EL (cell line): ENCODE results near the gene ZNF653.

Source experiments
- DNase-seq: peaks from one replicate; pipeline ENCODE4 v3.0.0-alpha.2; 2016

ZNF653 gene, protein sequence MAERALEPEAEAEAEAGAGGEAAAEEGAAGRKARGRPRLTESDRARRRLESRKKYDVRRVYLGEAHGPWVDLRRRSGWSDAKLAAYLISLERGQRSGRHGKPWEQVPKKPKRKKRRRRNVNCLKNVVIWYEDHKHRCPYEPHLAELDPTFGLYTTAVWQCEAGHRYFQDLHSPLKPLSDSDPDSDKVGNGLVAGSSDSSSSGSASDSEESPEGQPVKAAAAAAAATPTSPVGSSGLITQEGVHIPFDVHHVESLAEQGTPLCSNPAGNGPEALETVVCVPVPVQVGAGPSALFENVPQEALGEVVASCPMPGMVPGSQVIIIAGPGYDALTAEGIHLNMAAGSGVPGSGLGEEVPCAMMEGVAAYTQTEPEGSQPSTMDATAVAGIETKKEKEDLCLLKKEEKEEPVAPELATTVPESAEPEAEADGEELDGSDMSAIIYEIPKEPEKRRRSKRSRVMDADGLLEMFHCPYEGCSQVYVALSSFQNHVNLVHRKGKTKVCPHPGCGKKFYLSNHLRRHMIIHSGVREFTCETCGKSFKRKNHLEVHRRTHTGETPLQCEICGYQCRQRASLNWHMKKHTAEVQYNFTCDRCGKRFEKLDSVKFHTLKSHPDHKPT

DNA sequence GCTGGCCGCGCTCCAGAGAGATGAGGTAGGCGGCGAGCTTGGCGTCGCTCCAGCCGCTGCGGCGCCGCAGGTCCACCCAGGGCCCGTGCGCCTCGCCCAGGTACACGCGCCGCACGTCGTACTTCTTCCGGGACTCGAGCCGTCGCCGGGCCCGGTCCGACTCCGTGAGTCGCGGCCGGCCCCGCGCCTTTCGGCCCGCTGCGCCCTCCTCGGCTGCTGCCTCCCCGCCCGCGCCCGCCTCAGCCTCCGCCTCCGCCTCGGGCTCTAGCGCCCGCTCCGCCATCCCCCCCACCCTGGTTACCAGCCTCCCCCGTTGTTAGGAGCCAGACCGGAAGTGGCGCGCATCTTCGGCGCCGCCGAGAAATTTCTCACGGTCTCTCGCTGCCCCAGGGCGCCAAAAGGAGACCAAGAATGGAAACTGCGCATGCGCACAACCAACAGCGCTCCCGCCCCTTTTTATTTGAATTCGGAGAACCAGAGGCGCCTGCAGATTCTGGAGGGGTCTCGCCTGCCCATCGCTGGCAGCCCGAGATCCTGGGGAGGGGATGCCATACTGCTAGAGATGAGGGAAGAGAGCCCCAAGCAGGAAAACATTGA is at the start of gene ZNF653:
ZNF653 (minus strand) TSS at position 336 of the 597 bp plus-strand sequence; CDS start at position 283, 53 bp downstream.
- DNase-seq = peak; percentile 97

DNA sequence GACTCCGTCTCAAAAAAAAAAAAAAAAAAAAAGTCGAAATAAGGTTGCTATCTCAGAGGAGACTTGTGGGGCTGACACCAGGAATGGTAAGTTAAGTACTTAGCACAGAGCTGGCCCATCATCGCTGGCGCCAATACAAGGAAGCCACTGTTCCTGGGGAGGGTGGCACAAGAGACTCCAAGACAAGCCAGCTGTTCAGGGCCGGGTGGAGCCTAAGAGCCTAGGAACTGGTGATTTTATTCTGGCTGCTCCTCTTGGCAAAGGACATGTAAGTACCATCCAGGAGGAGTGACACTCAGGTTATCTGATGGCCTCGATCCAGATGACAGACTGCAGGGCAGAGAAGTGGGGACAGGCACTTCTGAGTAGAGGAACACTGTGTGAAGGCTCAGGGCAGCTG is 49.6 kb upstream of the ZNF653 start:
- no peak for DNase-seq

DNA sequence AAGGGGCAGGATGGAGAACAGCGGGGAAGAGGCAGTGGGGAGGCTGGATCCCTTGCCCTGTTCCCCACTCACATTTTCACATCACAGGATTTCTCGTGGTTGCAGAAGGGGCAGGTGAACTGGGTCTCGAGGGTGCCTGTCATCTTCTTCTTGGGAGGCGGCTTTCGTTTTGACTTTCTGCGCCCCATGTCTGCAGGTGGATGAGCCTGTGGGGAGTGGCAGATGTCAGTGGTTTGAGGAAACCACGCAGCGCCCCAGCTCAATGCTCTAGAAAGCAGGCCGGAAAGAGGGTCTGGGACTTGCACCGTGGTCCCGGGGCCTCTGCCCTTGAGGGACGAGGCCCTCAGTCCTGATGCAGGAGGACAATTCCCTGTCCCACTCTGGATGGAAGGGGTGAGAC is 48.5 kb upstream of the ZNF653 start:
- no peak for DNase-seq

- DNase-seq = no peak
Measured at GRCh38 chr19:11552666-11553372, 47.2 kb upstream of the ZNF653 start.

- peak; percentile 30 for DNase-seq
Measured at GRCh38 chr19:11551603-11552235, 46.1 kb upstream of the ZNF653 start.

DNA sequence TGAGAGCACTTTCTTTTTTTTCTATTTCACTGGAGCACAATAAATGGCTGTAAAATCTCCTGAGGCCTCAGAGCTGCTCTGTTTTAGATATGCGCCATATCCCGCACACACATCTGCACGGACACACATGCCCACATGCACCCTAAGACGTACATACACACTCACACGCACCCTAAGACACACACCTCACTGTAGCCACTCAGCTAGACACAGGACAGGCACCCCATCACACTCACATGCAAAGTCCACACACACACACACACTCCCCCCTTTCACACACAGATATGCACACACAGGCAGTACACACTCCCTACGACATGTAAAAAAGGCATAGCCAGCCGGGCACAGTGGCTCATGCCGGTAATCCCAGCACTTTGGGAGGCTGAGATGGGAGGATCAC is 44.6 kb upstream of the ZNF653 start:
- DNase-seq = no peak

GRCh38 chr19:11549386-11549953 is 43.8 kb upstream of the ZNF653 start:
- no peak for DNase-seq

DNA sequence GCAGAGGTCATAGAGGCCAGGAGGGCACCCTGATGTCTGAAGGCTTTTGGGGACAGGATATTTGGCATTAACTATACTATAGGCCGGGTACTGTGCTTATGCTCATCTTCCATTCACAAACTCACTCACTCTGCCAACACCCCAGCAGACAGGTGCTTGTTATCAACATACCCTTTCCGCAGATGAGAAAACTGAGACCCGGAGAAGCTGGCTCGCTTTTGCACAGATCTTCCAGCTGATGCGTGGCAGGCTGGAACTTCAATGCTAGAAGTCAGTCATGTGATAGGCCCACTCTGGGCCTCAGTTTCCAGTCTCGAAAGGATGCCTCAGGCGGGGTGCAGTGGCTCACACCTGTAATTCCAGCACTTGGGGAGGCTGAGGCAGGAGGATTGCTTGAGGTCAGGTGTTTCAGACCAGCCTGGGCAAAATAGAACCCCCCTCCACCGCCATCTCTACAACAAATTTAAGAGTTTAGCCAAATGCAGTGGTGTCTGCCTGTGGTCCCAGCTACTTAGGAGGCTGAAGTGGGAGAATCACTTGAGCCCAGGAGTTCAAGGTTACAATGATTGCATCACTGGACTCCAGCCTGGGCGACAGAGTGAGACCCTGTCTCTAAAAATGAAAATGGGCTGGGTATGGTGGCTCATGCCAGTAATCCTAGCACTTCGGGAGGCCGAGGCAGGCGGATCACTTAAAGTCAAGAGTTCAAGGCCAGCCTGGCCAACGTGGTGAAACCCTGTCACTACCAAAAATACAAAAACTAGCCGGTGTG is 42.5 kb upstream of the ZNF653 start:
- DNase-seq = no peak

GRCh38 chr19:11541238-11541637 is 35.6 kb upstream of the ZNF653 start:
- no peak for DNase-seq

DNA sequence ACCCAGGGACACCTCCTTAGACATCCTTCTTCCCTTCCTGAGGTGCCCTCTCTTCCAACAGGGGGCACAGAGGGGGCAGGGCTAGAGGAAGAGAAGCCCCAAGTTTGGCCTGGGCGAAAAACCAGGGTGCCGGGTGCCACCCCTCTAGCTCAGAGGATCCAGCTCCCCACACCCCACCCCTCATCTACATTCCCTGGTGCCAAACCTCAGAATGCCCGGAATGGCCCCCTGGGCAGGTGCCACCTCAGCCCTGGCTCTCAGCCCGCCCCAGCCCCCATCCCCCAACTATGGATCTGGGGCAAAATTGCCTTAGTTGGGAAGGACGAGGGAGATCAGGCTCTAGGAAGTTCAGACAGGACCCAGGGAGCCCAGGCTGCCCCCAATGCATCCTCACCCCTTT is 35.0 kb upstream of the ZNF653 start:
- no peak for DNase-seq

- DNase-seq = no peak
Measured at GRCh38 chr19:11539495-11540365, 34.1 kb upstream of the ZNF653 start.

DNA sequence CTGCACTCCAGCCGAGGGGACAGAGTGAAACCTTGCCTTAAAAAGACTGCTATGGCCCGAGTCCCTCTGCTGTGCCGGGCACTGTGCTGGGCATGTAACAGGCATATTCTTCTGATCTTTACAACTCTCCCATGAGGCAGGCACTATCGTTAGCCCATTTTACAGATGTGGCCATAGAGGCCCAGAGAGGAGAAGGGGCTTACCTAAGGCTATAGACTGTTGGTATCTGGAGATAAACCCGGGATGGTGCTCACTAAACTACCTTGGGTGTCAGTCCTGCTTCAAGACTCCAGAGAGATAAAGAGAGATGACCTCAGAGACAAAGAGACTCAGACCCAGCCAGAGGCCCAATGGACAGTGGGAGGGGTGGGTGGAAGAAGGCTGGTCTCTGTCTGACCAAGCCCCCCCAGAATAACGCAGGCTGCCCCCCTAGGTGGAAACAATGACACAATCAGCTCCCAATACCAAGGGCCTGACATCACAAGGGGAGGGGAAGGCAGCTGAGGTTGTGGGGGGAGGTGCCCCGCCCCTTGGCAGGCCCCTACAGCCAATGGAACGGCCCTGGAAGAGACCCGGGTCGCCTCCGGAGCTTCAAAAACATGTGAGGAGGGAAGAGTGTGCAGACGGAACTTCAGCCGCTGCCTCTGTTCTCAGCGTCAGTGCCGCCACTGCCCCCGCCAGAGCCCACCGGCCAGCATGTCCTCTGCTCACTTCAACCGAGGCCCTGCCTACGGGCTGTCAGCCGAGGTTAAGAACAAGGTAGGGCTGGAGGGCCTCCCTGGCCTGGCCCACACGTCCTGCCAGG is 32.8 kb upstream of the ZNF653 start, which contains the start of gene CNN1:
CNN1 (plus strand) TSS at position 620 of the 805 bp plus-strand sequence; CDS start at position 697, 77 bp downstream.
- DNase-seq = peak; percentile 91

GRCh38 chr19:11535792-11536595 is 30.4 kb upstream of the ZNF653 start:
- peak; percentile 88 for DNase-seq

DNA sequence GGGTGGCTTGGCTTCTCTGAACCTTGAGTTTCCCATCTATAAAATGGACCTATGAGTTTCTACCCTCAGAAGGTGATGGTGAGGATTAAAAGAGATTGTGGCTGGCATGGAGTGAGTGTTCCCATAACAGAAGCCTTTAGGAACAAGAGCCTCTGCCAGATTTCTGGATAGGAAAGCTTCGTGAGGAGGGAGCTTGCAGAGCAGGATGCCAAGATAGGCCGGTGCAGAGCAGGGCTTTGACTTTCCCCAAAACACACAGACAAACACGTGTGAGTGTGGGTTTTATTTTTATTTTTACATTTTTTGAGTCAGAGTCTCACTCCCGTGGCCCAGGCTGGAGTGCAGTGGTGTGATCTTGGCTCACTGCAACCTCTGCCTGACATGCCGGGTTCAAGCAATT is 29.3 kb upstream of the ZNF653 start:
- DNase-seq = no peak

- DNase-seq = no peak
Measured at GRCh38 chr19:11534538-11534937, 28.9 kb upstream of the ZNF653 start.

DNA sequence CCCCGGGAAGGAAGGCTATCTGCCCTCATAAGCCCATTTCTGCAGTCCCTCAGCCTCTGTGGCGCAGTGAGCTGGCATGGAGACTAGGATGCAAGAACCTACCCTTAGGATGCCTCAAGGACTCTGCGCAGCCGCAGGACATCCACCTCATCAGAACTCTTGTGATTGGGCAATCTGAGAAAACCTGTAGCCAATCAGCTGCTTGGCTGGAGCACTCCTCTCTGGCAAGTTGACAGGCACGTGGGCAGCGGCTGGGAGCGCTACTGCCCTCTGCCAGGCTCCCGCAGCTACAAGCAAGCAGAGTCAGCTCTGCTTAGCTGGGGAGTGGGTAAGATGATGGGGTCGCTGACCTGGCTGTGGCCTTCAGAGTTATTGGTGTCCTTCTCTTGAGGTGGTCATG is 24.8 kb upstream of the ZNF653 start:
- DNase-seq = peak; percentile 68

- DNase-seq = peak; percentile 100
Measured at GRCh38 chr19:11528551-11529341, 23.1 kb upstream of the ZNF653 start, which contains the start of gene ECSIT. Gene ECSIT (minus strand): TSS chr19:11529134. CDS start chr19:11519170, 9,964 bp downstream.

- DNase-seq = no peak
Measured at GRCh38 chr19:11519138-11519537, 13.5 kb upstream of the ZNF653 start.
